B cell (primary cell): Measurements from ENCODE around the gene TMEM128. TPM values are rescaled to one million over a fixed set of nuclear protein-coding genes. Genes with fewer than 3 reads are reported as not detected.

Source experiments
- ATAC-seq: fragments of 200-7000 bp; cut with Tn5 transposase; one replicate; pipeline ENCODE4 v1.10.0; 2021; ENCODE audit warnings: low read depth, mild to moderate bottlenecking, moderate number of reproducible peaks, moderate library complexity
- CTCF ChIA-PET: fragments of 350-600 bp; sonication (Branson Sonifier 250); formaldehyde crosslinking; loops from one replicate; lab custom pipeline; 2021; ENCODE audit warnings: antibody characterized with exemption, inconsistent platforms; lab: Charles Lee
- POLR2A ChIA-PET: fragments of 350-600 bp; sonication (Branson Sonifier 250); formaldehyde crosslinking; loops from one replicate; lab custom pipeline; 2021; ENCODE audit warnings: antibody characterized with exemption; lab: Charles Lee
- DNase-seq: peaks from one replicate; pipeline ENCODE4 v3.0.0; 2013
- H2AFZ ChIP-seq: 2 replicates; pipeline ENCODE4 v1.6.1; 2012; ENCODE audit warnings: mild to moderate bottlenecking, low read depth, low read length; ENCODE audit not compliant: insufficient read depth, poor library complexity, severe bottlenecking
- H3K27ac ChIP-seq, 2 donors: 1 replicate in 1 of 2; 2 replicates in 1 of 2; pipeline ENCODE4 v1.5.1; 2012 to 2013; ENCODE audit warnings: low read length in 2 of 2, mild to moderate bottlenecking in 2 of 2, moderate library complexity in 1 of 2
- H3K27me3 ChIP-seq, 4 experiments: fragments of 200-600 bp in 1 of 4; sonication (generic) in 1 of 4; replicated peaks in 1 of 4; 1 replicate in 2 of 4; 2 replicates in 2 of 4; pipeline versions ENCODE4 v1.6.1 to v1.7.0; 2013 to 2016; ENCODE audit warnings: low read length in 3 of 4, mild to moderate bottlenecking in 2 of 4, mixed read lengths in 1 of 4, moderate library complexity in 1 of 4; ENCODE audit not compliant: insufficient read depth in 4 of 4, control insufficient read depth in 3 of 4; ENCODE audit errors: control extremely low read depth in 1 of 4
- H3K36me3 ChIP-seq, 2 experiments: replicated peaks in 1 of 2; 1 replicate in 1 of 2; 2 replicates in 1 of 2; pipeline versions ENCODE4 v1.6.1 to v1.7.1; 2013; ENCODE audit warnings: low read length in 1 of 2; ENCODE audit not compliant: insufficient read depth in 2 of 2, control insufficient read depth in 1 of 2; ENCODE audit errors: control extremely low read depth in 1 of 2, extremely low read depth in 1 of 2
- H3K4me1 ChIP-seq, 2 donors: fragments of 200-600 bp in 1 of 2; sonication (generic) in 1 of 2; 1 replicate in 1 of 2; 2 replicates in 1 of 2; pipeline versions ENCODE4 v1.5.1 to v1.6.1; 2013 to 2017; ENCODE audit warnings: low read length in 2 of 2; ENCODE audit not compliant: control insufficient read depth in 2 of 2, insufficient read depth in 2 of 2
- H3K4me2 ChIP-seq: replicated peaks from 2 replicates; pipeline ENCODE3; 2012; ENCODE audit warnings: mild to moderate bottlenecking, low read depth, low read length; ENCODE audit not compliant: poor library complexity, severe bottlenecking
- H3K4me3 ChIP-seq, 5 experiments: fragments of 200-600 bp in 1 of 5; sonication (generic) in 1 of 5; 1 replicate in 3 of 5; 2 replicates in 2 of 5; pipeline versions ENCODE4 v1.5.1 to v1.7.0; 2011 to 2016; ENCODE audit warnings: low read length in 4 of 5, mild to moderate bottlenecking in 4 of 5, low read depth in 2 of 5, control low read depth in 1 of 5, moderate library complexity in 1 of 5; ENCODE audit not compliant: insufficient read depth in 1 of 5; ENCODE audit errors: control extremely low read depth in 1 of 5, extremely low read depth in 1 of 5
- H3K79me2 ChIP-seq: fragments of 200-600 bp; sonication (generic); one replicate; pipeline ENCODE4 v1.6.0; 2016; ENCODE audit warnings: low read length; ENCODE audit not compliant: control insufficient read depth, insufficient read depth
- H3K9ac ChIP-seq: fragments of 200-600 bp; sonication (generic); 2 replicates; pipeline ENCODE4 v1.6.1; 2017; ENCODE audit warnings: mild to moderate bottlenecking, low read length, moderate library complexity
- H3K9me3 ChIP-seq, 3 donors: one replicate each; pipeline versions ENCODE4 v1.6.1 to v1.7.1; 2013; ENCODE audit warnings: low read length in 2 of 3; ENCODE audit not compliant: control insufficient read depth in 2 of 3, insufficient read depth in 1 of 3; ENCODE audit errors: control extremely low read depth in 1 of 3
- H4K20me1 ChIP-seq: 2 replicates; pipeline ENCODE4 v1.6.0; 2012; ENCODE audit warnings: mild to moderate bottlenecking, low read length; ENCODE audit not compliant: insufficient read depth, control insufficient read depth, poor library complexity, severe bottlenecking
- H3K27ac Mint-ChIP-seq: one replicate; pipeline ENCODE4 v1.8.0; 2021; ENCODE audit warnings: mixed read lengths
- H3K27me3 Mint-ChIP-seq: one replicate; pipeline ENCODE4 v1.8.0; 2021; ENCODE audit warnings: mixed read lengths
- H3K4me1 Mint-ChIP-seq: one replicate; pipeline ENCODE4 v1.8.0; 2021; ENCODE audit warnings: mixed read lengths
- H3K4me3 Mint-ChIP-seq: one replicate; pipeline ENCODE4 v1.8.0; 2021; ENCODE audit warnings: mixed read lengths
- H3K9me3 Mint-ChIP-seq: one replicate; pipeline ENCODE4 v1.8.0; 2022; ENCODE audit warnings: mixed read lengths; ENCODE audit not compliant: insufficient read depth
- EZH2 ChIP-seq: IDR thresholded peaks from 2 replicates; pipeline ENCODE4 v1.6.1; 2012; ENCODE audit warnings: borderline replicate concordance, low read depth, mild to moderate bottlenecking, moderate library complexity, low read length; ENCODE audit not compliant: insufficient read depth, poor library complexity, severe bottlenecking
- WGBS: methylation state at CpG from one replicate; pipeline ENCODE4 v1.1.5; 2013; ENCODE audit warnings: missing lambda C conversion rate; ENCODE audit not compliant: insufficient coverage; 5-methylcytosine and 5-hydroxymethylcytosine counted together
- intact Hi-C: fragments of 100-400 bp; cut with micrococcal nuclease; formaldehyde crosslinking; loops from one replicate; pipeline ENCODE4 v1.10.0; 2022
- polyA plus RNA-seq: library from polyadenylated mRNA; depleted of rRNA; stranded (reverse); fragments of >200 nt; gene quantifications from 2 replicates; pipeline ENCODE4 v1.2.3, GENCODE V29; 2012
- total RNA-seq, 2 donors: library from RNA; stranded (reverse); fragments of 120-200 nt in 1 of 2; gene quantifications; 1 replicate in 1 of 2; 2 replicates in 1 of 2; pipeline versions ENCODE4 v1.2.3 to v1.2.4, GENCODE V29; 2013 to 2022
- TF ChIP-seq, protein P1 (sequence below): fragments of 200-600 bp; IDR thresholded peaks from one replicate; pipeline ENCODE4 v1.8.0; 2022; ENCODE audit warnings: antibody characterized with exemption, mild to moderate bottlenecking

TMEM128 gene
- total and polyA plus RNA-seq, 2 donors (not counting 1 experiment from before 2014, with no cell fraction given): 10.2 to 17.3 TPM

DNA sequence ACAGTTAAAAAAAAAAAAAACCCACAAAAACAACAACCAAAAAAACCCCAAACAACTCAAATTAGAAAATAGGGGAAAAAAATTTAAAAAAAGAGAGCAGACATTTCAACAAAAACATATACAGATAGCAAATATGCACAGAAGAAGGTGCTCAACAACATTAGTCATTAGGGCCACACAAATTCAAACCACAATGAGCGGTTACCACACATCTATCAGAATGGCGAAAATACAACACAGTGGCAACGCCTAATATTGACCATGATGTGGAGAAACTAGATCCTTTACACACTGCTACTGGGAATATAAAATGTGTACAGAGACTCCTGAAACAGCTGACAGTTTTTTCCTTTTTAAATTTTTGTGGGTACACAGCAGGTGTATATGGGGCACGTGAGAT is 22.5 kb upstream of the TMEM128 start:
- Mint-ChIP-seq H3K27ac (no peak overlapping the region), H3K4me3 (no peak overlapping the region), H3K4me1 (no peaks in the 10 kb centered on the region), H3K9me3 (no peaks in the 10 kb centered on the region), H3K27me3 (no peaks in the 10 kb centered on the region)
- POLR2A ChIA-PET: no interaction called here
- Histone ChIP-seq H3K36me3 (peaks cover 0 to 44% of the 10 kb centered on the region in 2 experiments), H3K4me1 (no peaks in the 10 kb centered on the region), H3K4me3 (no peak overlapping the region), H3K4me2 (no peak overlapping the region), H3K79me2 (no peaks in the 10 kb centered on the region), H4K20me1 (no peaks in the 10 kb centered on the region), H3K27ac (no peak overlapping the region), H3K9ac (no peak overlapping the region), H3K9me3 (no peaks in the 10 kb centered on the region), H3K27me3 (no peaks in the 10 kb centered on the region), H2AFZ (no peak overlapping the region)
- TF ChIP-seq, protein P1, sequence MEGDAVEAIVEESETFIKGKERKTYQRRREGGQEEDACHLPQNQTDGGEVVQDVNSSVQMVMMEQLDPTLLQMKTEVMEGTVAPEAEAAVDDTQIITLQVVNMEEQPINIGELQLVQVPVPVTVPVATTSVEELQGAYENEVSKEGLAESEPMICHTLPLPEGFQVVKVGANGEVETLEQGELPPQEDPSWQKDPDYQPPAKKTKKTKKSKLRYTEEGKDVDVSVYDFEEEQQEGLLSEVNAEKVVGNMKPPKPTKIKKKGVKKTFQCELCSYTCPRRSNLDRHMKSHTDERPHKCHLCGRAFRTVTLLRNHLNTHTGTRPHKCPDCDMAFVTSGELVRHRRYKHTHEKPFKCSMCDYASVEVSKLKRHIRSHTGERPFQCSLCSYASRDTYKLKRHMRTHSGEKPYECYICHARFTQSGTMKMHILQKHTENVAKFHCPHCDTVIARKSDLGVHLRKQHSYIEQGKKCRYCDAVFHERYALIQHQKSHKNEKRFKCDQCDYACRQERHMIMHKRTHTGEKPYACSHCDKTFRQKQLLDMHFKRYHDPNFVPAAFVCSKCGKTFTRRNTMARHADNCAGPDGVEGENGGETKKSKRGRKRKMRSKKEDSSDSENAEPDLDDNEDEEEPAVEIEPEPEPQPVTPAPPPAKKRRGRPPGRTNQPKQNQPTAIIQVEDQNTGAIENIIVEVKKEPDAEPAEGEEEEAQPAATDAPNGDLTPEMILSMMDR: no peak
- no peak for TF ChIP-seq EZH2
- no peak for DNase-seq
- no peak for ATAC-seq
- CTCF ChIA-PET: no interaction called here
- intact Hi-C loops: no loop called here
- 83% methylated on average over 1 of the region's 4 CpGs for WGBS

DNA sequence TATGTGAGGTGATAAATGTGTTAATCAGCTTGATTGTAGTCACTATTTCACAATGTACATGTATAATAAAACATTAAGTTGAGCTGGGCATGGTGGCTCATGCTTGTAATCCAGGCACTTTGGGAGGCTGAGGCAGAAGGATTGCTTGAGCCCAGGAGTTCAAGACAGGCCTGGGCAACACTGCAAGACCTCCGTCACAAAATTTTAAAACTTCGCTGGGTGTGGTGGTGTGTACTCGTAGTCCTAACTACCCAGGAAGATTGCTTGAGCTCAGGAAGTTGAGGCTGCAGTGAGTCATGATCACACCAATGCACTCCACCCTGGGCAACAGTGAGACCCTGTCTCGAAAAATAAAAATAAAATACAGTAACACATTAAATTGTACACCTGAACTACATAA is 21.8 kb upstream of the TMEM128 start:
- no peak for DNase-seq
- Histone ChIP-seq H3K9me3 (no peaks in the 10 kb centered on the region), H3K79me2 (no peaks in the 10 kb centered on the region), H3K4me2 (no peak overlapping the region), H3K4me3 (no peak overlapping the region), H3K4me1 (no peaks in the 10 kb centered on the region), H3K36me3 (peaks cover 0 to 40% of the 10 kb centered on the region in 2 experiments), H4K20me1 (no peaks in the 10 kb centered on the region), H2AFZ (no peak overlapping the region), H3K9ac (no peak overlapping the region), H3K27me3 (no peaks in the 10 kb centered on the region), H3K27ac (no peak overlapping the region)
- ChIA-PET CTCF (no interaction called here), POLR2A (no interaction called here)
- 100% methylated on average over 2 of the region's 4 CpGs for WGBS
- no peak for ATAC-seq
- Mint-ChIP-seq H3K27me3 (no peaks in the 10 kb centered on the region), H3K4me3 (no peak overlapping the region), H3K9me3 (no peaks in the 10 kb centered on the region), H3K4me1 (no peaks in the 10 kb centered on the region), H3K27ac (no peak overlapping the region)
- TF ChIP-seq, protein P1: no peak
- TF ChIP-seq EZH2: no peak
- intact Hi-C loops: no loop called here
